ENCODE results near the gene CMTM3. TPM values are rescaled to one million over a fixed set of nuclear protein-coding genes. Genes with fewer than 3 reads are reported as not detected.

The CMTM3 gene
- 10 to 100 TPM; 26.3 to 35.6 (median 28.0) TPM for total RNA-seq (2021; fragmentation: NEBNext Ultra II Directional; extraction: Animal tissue kit (Norgen Biotek cat#: 25700))
- long read RNA-seq, transcript CMTM3-214 (5 exons, 1,934 nt) = major isoform, 7 of 25 reads
- long read RNA-seq, partial matches to known transcripts = 1 of 25 reads
- long read RNA-seq, other reads (novel, unspliced or antisense) = 17 of 25 reads

- H3K27me3 Mint-ChIP-seq (ENCODE audit: insufficient read depth) = peaks cover 4% of the 10 kb centered on the region
- peaks cover 29% of the 10 kb centered on the region for H3K4me1 Mint-ChIP-seq (ENCODE audit: low read depth)
- H3K36me3 Mint-ChIP-seq (ENCODE audit: low read depth) = peaks cover 8% of the 10 kb centered on the region
- DNase-seq = peak; percentile 15
- peak within 1 kb of the TSS; percentile 87 for H3K4me3 Mint-ChIP-seq
- TF ChIP-seq CTCF (IDR thresholded peaks at IDR 0.05) = peak; percentile 92
- peak within 1 kb of the TSS; percentile 69 for H3K27ac Mint-ChIP-seq
- H3K9me3 Mint-ChIP-seq = peaks cover 4% of the 10 kb centered on the region; the same call in 1 of the 2 replicates
These were observed at the start of gene CMTM3 for GRCh38 chr16:66604376-66605176. TSS of gene CMTM3 (plus strand) at chr16:66604704. CDS start at chr16:66604806, 102 bp downstream.

GRCh38 chr16:66560107-66560506, 44.4 kb upstream of the CMTM3 start:
- no peak for TF ChIP-seq CTCF (IDR thresholded peaks at IDR 0.05)
- peaks cover 15% of the 10 kb centered on the region; the same call in 1 of the 2 replicates for H3K36me3 Mint-ChIP-seq (ENCODE audit: low read depth)

GRCh38 chr16:66561381-66562080, 43.0 kb upstream of the CMTM3 start:
- no peak for TF ChIP-seq CTCF (IDR thresholded peaks at IDR 0.05)
- DNase-seq = no peak
- H3K4me3 Mint-ChIP-seq = no peak overlapping the region
- peaks cover 14% of the 10 kb centered on the region; the same call in 1 of the 2 replicates for H3K36me3 Mint-ChIP-seq (ENCODE audit: low read depth)
- H3K4me1 Mint-ChIP-seq (ENCODE audit: low read depth) = peaks cover 12% of the 10 kb centered on the region; the same call in 1 of the 2 replicates
- no peaks in the 10 kb centered on the region; the same call in 1 of the 2 replicates for H3K27me3 Mint-ChIP-seq (ENCODE audit: insufficient read depth)
- H3K9me3 Mint-ChIP-seq = no peaks in the 10 kb centered on the region
- H3K27ac Mint-ChIP-seq = no peak overlapping the region

More at GRCh38 chr16:66560107-66560506, 44.4 kb upstream of the CMTM3 start:
- Mint-ChIP-seq H3K4me3 (no peak overlapping the region), H3K27ac (no peak overlapping the region), H3K9me3 (no peaks in the 10 kb centered on the region), H3K27me3 (ENCODE audit: insufficient read depth) (no peaks in the 10 kb centered on the region; the same call in 1 of the 2 replicates), H3K4me1 (ENCODE audit: low read depth) (peaks cover 19% of the 10 kb centered on the region)
- DNase-seq = no peak

- H3K4me3 Mint-ChIP-seq = no peak overlapping the region
- peaks cover 14% of the 10 kb centered on the region for H3K4me1 Mint-ChIP-seq (ENCODE audit: low read depth)
- H3K36me3 Mint-ChIP-seq (ENCODE audit: low read depth) = peaks cover 19% of the 10 kb centered on the region
- no peaks in the 10 kb centered on the region; the same call in 1 of the 2 replicates for H3K27me3 Mint-ChIP-seq (ENCODE audit: insufficient read depth)
- H3K27ac Mint-ChIP-seq = no peak overlapping the region
- no peak for DNase-seq
- peak; percentile 35 for TF ChIP-seq CTCF (IDR thresholded peaks at IDR 0.05)
- no peaks in the 10 kb centered on the region for H3K9me3 Mint-ChIP-seq
These were observed 42.1 kb upstream of the CMTM3 start for GRCh38 chr16:66562409-66562808.

- Mint-ChIP-seq H3K27ac (no peak overlapping the region; the same call in 1 of the 2 replicates), H3K9me3 (no peaks in the 10 kb centered on the region), H3K4me1 (ENCODE audit: low read depth) (peaks cover 20% of the 10 kb centered on the region), H3K36me3 (ENCODE audit: low read depth) (peaks cover 20% of the 10 kb centered on the region), H3K27me3 (ENCODE audit: insufficient read depth) (no peaks in the 10 kb centered on the region; the same call in 1 of the 2 replicates), H3K4me3 (no peak overlapping the region)
- DNase-seq = no peak
- TF ChIP-seq CTCF (IDR thresholded peaks at IDR 0.05) = no peak
These were observed 41.5 kb upstream of the CMTM3 start for GRCh38 chr16:66562986-66563385.

Data from HFFc6 (cell line).